Gastrocnemius medialis (tissue), 4 donors: ENCODE measurements around the gene DNAH6.

Source experiments
- CTCF ChIP-seq, 5 experiments: fragments of 450-650 bp in 3 of 5; fragments of 200-600 bp in 2 of 5; sonication (generic) in 2 of 5; IDR thresholded peaks in 4 of 5; conservative IDR thresholded peaks in 1 of 5; 1 replicate in 4 of 5; 2 replicates in 1 of 5; pipeline ENCODE4 v1.5.1; 2016 to 2019; ENCODE audit warnings: antibody characterized with exemption in 5 of 5, mild to moderate bottlenecking in 3 of 5, moderate library complexity in 3 of 5
- POLR2A ChIP-seq, 2 donors: fragments of 450-650 bp; IDR thresholded peaks; one replicate each; pipeline ENCODE4 v1.6.1; 2017; ENCODE audit warnings: antibody characterized with exemption in 2 of 2, mild to moderate bottlenecking in 2 of 2, moderate library complexity in 2 of 2

DNA sequence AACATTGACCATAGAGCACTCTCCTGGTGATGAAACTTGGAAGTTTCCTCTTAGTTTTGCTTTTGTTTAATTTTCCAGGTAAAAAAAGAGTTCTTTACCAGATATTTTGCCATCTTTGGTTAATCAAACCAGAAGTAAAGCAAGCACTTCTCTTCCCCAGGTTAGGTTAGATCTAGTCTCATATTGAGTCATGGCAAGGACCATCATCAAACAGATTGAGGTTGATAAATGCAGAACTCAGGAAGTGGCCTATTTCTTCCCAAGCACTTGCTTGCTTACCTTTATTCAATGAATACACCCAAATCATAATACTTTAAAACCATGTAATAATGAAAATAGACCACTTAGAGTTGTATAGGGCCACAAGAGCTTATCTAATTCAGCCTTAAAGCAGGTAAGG, 23.4 kb downstream of the DNAH6 start:
- TF ChIP-seq CTCF (IDR thresholded peaks at IDR 0.05 in 4 of 5, conservative IDR thresholded peaks at IDR 0.05 in 1 of 5) (no peak), POLR2A (IDR thresholded peaks at IDR 0.05) (no peak)
